Activated CD4-positive, alpha-beta T cell treated with anti-CD3 and anti-CD28 coated beads for 24 hours (primary cell): Measurements from ENCODE around the gene BSN.
A peak's percentile ranks its signal among the peaks of the same experiment; 100 is the strongest.

Experiments
- DNase-seq, 2 donors: peaks; one replicate each; pipeline ENCODE4 v3.0.0-alpha.2; 2020; ENCODE audit warnings: low read depth in 2 of 2

The BSN gene

GRCh38 chr3:49553692-49554632, at the start of gene BSN:
BSN (plus strand) TSS chr3:49554477; CDS start chr3:49554603, 126 bp downstream.
- peak; percentile 82 to 84 for DNase-seq

GRCh38 chr3:49506906-49507305, 47.4 kb upstream of the BSN start:
- no peak for DNase-seq

DNA sequence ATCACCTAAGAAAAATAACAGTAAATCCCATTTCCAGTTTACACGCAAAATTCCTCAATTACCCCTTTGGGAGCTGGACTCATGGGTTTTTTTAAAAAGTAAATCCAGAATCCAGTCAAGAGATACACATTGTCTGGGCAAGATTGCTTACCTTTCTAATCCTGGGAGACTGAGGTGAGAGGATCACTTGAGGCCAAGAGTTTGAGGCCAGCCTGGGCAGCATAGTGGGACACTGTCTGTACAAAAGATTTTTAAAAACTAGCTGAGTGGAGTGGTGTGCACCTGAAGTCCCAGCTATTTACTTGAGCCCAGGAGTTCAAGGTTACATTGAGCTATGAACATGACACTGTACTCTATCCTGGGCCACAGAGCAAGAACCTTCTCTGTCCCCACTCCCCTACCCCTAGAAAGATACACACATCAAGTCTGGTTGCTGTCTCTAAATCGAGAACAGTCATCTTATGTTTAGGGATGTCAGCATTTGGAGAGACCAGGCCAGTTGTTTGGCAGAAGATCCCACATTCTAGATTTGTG, 45.2 kb upstream of the BSN start:
- no peak for DNase-seq

GRCh38 chr3:49511639-49512038, 42.6 kb upstream of the BSN start:
- no peak for DNase-seq

DNA sequence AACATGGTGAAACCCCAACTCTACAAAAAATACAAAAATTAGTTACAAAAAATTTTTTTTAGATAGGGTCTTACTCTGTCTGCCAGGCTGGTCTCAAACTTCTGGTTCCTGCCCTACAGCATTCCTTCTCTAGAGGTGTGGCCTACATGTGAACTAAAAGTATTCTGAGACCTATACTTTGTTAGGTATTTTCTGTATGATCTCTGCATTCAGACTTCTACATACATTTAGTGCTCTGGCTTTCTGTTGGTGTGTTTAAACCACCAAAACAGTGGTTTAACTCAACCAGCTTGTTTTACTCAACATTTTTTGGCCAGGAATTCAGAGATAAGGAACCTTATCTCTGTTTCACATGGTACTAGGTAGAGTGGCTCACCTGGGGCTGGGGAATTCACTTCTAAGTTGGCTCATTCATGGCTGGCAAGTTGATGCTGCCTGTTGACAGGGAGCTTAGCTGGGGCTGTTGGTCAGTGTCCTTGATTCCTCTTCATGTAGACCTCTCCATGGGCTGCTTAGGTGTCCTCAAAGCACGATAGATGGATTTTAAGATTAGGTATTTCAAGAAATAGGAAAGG, 41.4 kb upstream of the BSN start:
- DNase-seq, result no peak

DNA sequence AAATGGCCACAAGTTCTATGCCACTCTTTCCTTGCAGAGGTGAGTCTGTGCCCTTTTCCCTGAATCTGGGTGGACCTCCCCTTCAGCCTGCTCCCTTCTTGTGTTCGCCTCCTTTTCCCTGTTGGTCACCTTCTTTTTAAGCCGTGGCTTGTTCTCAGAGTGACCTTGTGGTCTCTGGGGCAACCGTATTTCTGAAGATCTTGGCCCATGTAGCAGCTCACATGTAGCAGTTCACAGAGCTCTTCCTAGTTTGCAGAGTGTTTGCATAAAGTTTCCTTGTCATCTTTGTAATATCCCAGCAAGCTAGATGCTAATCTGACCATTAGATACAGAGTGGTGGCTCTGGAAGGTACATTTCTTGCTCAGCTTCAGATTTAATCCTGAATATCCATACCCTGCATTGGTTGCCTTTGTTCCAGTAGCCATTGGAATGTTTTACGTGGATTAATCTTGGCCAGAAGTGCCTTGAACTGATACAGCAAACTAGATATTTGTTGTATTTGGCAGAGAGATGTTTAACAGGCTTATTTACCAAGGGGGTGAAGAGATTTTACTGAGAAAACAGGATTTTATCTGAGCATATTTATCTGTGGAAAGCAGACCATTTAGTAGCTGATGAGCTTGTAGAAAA, 40.7 kb upstream of the BSN start:
- DNase-seq, result no peak

DNA sequence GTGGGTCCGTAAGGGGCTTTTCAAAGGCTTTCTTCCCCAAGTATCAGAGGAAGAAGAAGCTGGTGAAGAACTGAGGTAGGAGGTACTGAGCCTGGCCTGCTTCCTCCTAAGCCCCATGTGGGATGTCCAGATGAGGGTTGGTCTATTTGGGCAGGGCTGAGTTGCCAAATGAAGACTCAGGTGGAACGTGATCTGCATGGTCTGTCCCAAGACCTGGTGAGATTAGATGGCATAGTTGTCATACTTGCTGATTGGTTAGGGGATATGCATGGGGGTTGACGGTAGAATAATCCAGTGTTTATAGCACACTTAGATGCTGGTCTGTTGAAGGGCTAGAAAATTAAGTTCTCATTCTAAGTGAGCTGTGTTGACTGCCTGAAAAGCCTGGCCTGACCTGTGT, 36.3 kb upstream of the BSN start:
- no peak for DNase-seq

DNA sequence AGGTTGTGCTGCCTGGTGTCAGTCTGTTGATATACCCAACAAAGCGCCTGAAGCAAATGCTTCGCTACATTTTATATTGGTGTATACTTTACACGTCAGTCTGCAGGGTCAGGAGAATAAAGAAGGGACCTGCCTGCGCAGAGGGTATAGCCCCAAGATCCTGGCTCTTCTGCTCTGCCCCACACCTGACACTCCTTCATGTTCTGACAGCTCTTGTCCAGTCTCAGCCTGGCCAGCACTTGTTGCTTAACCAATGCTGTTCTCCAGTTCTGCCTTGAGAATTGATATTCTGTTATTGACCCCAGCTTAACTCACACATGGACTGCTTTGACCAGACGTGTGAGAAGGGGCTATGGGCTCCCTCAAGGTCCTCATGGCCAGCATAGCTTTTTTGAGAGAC, 35.8 kb upstream of the BSN start:
- DNase-seq, result no peak

DNA sequence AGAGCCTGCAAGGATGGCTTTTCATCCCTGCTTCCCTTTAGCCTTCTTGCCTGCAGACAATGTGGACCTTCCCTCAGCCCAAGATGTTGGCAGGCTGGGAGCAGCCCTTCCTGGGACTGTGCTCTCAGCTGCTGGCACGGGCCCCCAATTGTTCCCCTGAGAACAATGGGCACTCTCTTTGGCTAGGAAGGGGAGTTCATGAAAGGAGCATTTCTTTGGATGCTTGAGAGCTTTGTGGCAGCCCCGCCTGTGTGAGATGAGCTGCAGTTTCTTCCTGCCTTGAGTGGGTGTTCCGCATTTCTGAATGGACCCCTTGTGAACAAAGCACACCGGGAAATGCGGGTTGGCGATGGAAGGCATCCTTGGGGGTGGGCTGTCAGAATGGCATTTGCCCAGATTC, 35.0 kb upstream of the BSN start:
- no peak for DNase-seq

GRCh38 chr3:49519916-49520385, 34.3 kb upstream of the BSN start:
- DNase-seq, result no peak

GRCh38 chr3:49523756-49524747, 30.2 kb upstream of the BSN start:
- no peak for DNase-seq

GRCh38 chr3:49529567-49529966, 24.7 kb upstream of the BSN start:
- DNase-seq, result no peak

GRCh38 chr3:49530231-49530630, 24.0 kb upstream of the BSN start:
- no peak for DNase-seq

- DNase-seq, result no peak
Measured at GRCh38 chr3:49530701-49531100, 23.6 kb upstream of the BSN start.

DNA sequence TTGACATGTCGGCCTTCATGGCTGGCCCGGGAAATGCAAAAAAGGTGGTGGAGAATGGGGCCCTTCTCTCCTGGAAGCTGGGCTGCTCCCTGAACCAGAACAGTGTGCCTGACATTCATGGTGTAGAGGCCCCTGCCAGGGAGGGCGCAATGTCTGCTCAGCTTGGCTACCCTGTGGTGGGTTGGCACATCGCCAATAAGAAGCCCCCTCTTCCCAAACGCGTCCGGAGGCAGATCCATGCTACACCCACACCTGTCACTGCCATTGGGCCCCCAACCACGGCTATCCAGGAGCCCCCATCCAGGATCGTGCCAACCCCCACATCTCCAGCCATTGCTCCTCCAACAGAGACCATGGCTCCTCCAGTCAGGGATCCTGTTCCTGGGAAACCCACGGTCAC, 23.1 kb upstream of the BSN start:
- DNase-seq, result no peak

DNA sequence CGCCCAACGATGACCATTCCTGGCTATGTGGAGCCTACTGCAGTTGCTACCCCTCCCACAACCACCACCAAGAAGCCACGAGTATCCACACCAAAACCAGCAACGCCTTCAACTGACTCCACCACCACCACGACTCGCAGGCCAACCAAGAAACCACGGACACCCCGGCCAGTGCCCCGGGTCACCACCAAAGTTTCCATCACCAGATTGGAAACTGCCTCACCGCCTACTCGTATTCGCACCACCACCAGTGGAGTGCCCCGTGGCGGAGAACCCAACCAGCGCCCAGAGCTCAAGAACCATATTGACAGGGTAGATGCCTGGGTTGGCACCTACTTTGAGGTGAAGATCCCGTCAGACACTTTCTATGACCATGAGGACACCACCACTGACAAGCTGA, 22.6 kb upstream of the BSN start:
- DNase-seq, result no peak

DNA sequence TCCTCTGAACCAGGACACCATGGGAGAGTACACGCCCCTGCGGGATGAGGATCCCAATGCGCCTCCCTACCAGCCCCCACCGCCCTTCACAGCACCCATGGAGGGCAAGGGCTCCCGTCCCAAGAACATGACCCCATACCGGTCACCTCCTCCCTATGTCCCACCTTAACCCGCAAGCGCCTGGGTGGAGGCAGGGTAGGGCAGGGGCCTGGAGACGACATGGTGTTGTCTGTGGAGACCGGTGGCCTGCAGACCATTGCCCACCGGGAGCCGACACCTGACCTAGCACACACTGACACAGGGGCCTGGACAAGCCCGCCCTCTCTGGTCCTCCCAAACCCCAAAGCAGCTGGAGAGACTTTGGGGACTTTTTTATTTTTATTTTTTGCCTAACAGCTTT, 21.2 kb upstream of the BSN start:
- DNase-seq, result no peak

GRCh38 chr3:49533786-49534519, 20.3 kb upstream of the BSN start:
- DNase-seq, result no peak

GRCh38 chr3:49534581-49535441, 19.5 kb upstream of the BSN start:
- no peak for DNase-seq
